Globus pallidus (tissue), 1 donor: Measurements from ENCODE around the gene IQCF2.
"Not testable (repeated sequence)": the region's sequence is repeated elsewhere in the genome, so short reads cannot be mapped to it uniquely, and the experiment has no call there.

Experiments used
- DNase-seq: peaks from one replicate; pipeline ENCODE4 v3.0.0-alpha.2; 2015; ENCODE audit warnings: low spot score

IQCF2 gene

DNA sequence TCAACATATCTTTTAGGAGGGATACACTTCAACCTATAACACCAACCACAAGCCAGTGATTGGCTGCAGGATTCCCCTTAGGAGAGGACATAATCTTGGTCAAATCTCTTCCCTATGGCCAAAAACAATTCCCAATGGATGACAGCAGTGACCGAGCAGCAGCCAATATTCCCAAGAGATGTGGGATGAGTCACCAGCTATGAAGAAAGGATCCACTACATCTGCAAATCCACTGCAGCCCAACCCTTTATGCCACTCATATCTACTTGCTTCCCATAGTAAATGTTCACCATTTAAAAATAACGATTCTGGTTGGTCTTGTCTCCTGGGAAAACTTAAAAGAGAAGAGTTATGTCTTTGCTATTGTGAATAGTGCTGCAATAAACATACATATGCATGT, 18.5 kb downstream of the IQCF2 start:
- no peak for DNase-seq

DNA sequence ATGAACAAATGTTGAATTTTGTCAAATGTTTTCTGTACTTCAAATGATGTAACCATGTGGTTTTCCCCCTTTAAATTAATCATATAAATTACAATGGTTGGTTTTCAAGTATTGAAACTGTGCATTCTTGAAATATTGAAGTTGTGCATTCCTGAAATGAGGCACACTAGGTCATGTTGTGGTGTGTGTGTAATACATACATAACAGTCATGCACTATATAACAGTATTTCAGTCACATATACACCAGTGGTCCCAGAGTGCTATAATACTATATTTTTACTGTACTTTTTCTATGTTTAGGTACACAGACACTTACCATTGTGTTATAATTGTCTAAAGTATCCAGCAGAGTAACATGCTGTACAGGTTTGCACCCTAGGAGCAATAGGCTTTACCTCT, 25.0 kb downstream of the IQCF2 start:
- no peak for DNase-seq

GRCh38 chr3:51887620-51888019, 26.2 kb downstream of the IQCF2 start:
- DNase-seq = no peak

GRCh38 chr3:51888463-51889105, 27.2 kb downstream of the IQCF2 start:
- no peak for DNase-seq

- DNase-seq = no peak
Observed at GRCh38 chr3:51891242-51892039, 30.0 kb downstream of the IQCF2 start.

GRCh38 chr3:51894391-51894790, 33.0 kb downstream of the IQCF2 start:
- no peak for DNase-seq

DNA sequence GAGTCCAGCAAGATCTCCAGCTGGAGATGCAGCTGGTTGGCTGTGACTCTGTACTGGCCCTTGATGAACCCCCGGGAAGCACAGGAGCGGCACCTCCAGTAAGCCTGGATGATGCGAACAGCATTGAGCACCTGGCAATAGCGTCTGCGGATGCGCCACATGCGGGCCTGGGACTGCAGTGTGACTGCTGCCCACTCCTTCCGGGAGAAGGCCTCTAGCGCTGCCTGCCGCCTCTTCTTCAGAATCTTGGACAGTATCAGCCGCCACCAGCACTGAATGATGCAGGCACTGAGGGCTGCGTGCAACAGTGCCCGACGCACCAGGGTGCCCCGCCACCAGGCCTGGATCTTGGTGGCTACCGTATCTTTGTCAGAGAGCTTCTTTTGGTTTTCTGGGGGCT, 33.5 kb downstream of the IQCF2 start:
- no peak for DNase-seq

DNA sequence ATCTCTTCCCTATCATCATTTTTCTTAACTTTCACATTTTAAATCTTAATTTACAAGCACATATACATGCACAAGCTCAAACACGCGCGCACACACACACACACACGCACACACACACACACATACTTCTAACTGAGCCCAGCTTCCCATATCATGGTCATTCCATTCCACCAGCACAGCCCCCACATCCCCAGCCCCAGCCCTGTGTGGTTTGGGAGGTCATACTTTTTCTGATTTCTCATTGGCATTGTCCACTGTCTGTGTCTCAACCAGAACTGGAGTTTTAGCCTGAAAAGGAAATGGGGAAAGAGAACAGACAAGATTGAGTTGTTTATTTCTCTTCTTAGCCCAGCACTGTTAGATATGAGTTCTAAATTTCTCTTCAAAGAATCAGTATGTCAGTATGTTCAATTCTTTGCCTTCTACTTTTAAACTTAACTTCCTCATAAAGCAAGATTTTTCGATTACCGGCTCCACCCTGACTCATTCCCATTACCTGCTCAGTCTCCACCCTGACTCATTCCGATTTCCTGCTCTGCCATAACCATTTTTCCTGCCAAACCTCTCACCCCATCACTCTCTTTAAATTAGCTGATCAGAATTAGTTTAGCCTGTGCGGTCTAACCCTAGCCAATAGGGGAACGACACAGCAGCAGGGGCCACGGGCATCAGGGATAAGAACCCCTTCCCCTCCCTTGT, 35.3 kb downstream of the IQCF2 start:
- no peak for DNase-seq

GRCh38 chr3:51897391-51897790, 36.0 kb downstream of the IQCF2 start:
- no peak for DNase-seq

GRCh38 chr3:51900043-51900442, 38.6 kb downstream of the IQCF2 start:
- not testable (repeated sequence) for DNase-seq

- not testable (repeated sequence) for DNase-seq
Observed at GRCh38 chr3:51902361-51902760, 40.9 kb downstream of the IQCF2 start.

GRCh38 chr3:51904034-51904823, 42.8 kb downstream of the IQCF2 start:
- DNase-seq = no peak

GRCh38 chr3:51908026-51908425, 46.6 kb downstream of the IQCF2 start:
- DNase-seq = no peak
